GM11168 (cell line): ENCODE measurements around the gene EXT2.

Experiments used
- in situ Hi-C: fragments of 300-500 bp; cut with MboI; formaldehyde crosslinking; loops from one replicate; pipeline ENCODE4 v1.12.0; 2022; ENCODE audit warnings: low sequenced_read_pairs; ENCODE audit not compliant: unreplicated experiment

Gene EXT2

GRCh38 chr11:44083906-44084305 is 11.6 kb upstream of the EXT2 start:
- in situ Hi-C loops = no loop called here

GRCh38 chr11:44085330-44085729 is 10.1 kb upstream of the EXT2 start:
- in situ Hi-C loops = no loop called here

- in situ Hi-C loops = no loop called here
Measured at GRCh38 chr11:44088377-44088776, 7.1 kb upstream of the EXT2 start.

GRCh38 chr11:44088871-44089270 is 6.6 kb upstream of the EXT2 start:
- in situ Hi-C loops = no loop called here

- in situ Hi-C loops = no loop called here
Measured at GRCh38 chr11:44090539-44090938, 4.9 kb upstream of the EXT2 start.

- in situ Hi-C loops = no loop called here
Measured at GRCh38 chr11:44094260-44094868, 1.1 kb upstream of the EXT2 start.

- in situ Hi-C loops = no loop called here
Measured at GRCh38 chr11:44096360-44097185, 1.1 kb downstream of the EXT2 start.

- in situ Hi-C loops = no loop called here
Measured at GRCh38 chr11:44097821-44098220, 2.3 kb downstream of the EXT2 start.

GRCh38 chr11:44101098-44101497 is 5.6 kb downstream of the EXT2 start:
- in situ Hi-C loops = loop anchor here (25.0 kb wide), 1 partner anchor 436 kb away; no protein-coding TSS in a partner anchor

- in situ Hi-C loops = loop anchor here (25.0 kb wide), 1 partner anchor 433 kb away; no protein-coding TSS in a partner anchor
Measured at GRCh38 chr11:44104481-44105294, 9.2 kb downstream of the EXT2 start.

GRCh38 chr11:44108260-44108659 is 12.8 kb downstream of the EXT2 start:
- in situ Hi-C loops = loop anchor here (25.0 kb wide), 1 partner anchor 429 kb away; no protein-coding TSS in a partner anchor

- in situ Hi-C loops = loop anchor here (25.0 kb wide), 1 partner anchor 427 kb away; no protein-coding TSS in a partner anchor
Measured at GRCh38 chr11:44110231-44110679, 14.8 kb downstream of the EXT2 start.

- in situ Hi-C loops = loop anchor here (25.0 kb wide), 1 partner anchor 425 kb away; no protein-coding TSS in a partner anchor
Measured at GRCh38 chr11:44112091-44112821, 16.8 kb downstream of the EXT2 start.

GRCh38 chr11:44113018-44113417 is 17.5 kb downstream of the EXT2 start:
- in situ Hi-C loops = loop anchor here (25.0 kb wide), 1 partner anchor 424 kb away; no protein-coding TSS in a partner anchor

- in situ Hi-C loops = loop anchor here (25.0 kb wide), 1 partner anchor 424 kb away; no protein-coding TSS in a partner anchor
Measured at GRCh38 chr11:44113572-44113971, 18.1 kb downstream of the EXT2 start.

- in situ Hi-C loops = loop anchor here (25.0 kb wide), 1 partner anchor 421 kb away; no protein-coding TSS in a partner anchor
Measured at GRCh38 chr11:44116234-44116830, 20.9 kb downstream of the EXT2 start.

- in situ Hi-C loops = loop anchor here (25.0 kb wide), 1 partner anchor 417 kb away; no protein-coding TSS in a partner anchor
Measured at GRCh38 chr11:44120169-44120568, 24.7 kb downstream of the EXT2 start.

- in situ Hi-C loops = no loop called here
Measured at GRCh38 chr11:44125598-44125997, 30.1 kb downstream of the EXT2 start.

GRCh38 chr11:44126304-44126703 is 30.8 kb downstream of the EXT2 start:
- in situ Hi-C loops = no loop called here
